IMR-90 (cell line): ENCODE results near the gene TK1. TPM values are rescaled to one million over a fixed set of nuclear protein-coding genes. Genes with fewer than 3 reads are reported as not detected.

Experiments used
- ATAC-seq: fragments of 200-7000 bp; cut with Tn5 transposase; 2 replicates; pipeline ENCODE4 v1.9.1; 2020; ENCODE audit warnings: low read depth, mild to moderate bottlenecking, moderate library complexity
- BruUV-seq: library from RNA; stranded (reverse); fragments of 400-500 nt; replicated peaks from 2 replicates; lab custom pipeline; 2021; lab: Mats Ljungman, UMichigan
- CTCF ChIA-PET: fragments of 300-600 bp; formaldehyde crosslinking; extraction: SDS; loops from one replicate; lab custom pipeline; 2021; ENCODE audit warnings: antibody characterized with exemption; lab: Yijun Ruan, JAX
- POLR2A ChIA-PET: fragments of 300-600 bp; sonication (Branson Sonifier 250); formaldehyde crosslinking; loops from one replicate; lab custom pipeline; 2022; ENCODE audit warnings: antibody characterized with exemption; ENCODE audit not compliant: unreplicated experiment; lab: Charles Lee
- DNase-seq: peaks from one replicate; pipeline ENCODE4 v3.0.0; 2013
- H2AFZ ChIP-seq: replicated peaks from 2 replicates; pipeline ENCODE3; 2013; ENCODE audit warnings: low read length, mild to moderate bottlenecking; ENCODE audit not compliant: poor library complexity
- H2AK5ac ChIP-seq: 2 replicates; pipeline ENCODE4 v1.6.1; 2013; ENCODE audit warnings: low read depth, low read length, inconsistent platforms
- H2AK9ac ChIP-seq: replicated peaks from 2 replicates; pipeline ENCODE3; 2013; ENCODE audit warnings: mild to moderate bottlenecking, low read depth, low read length, moderate library complexity; ENCODE audit not compliant: poor library complexity
- H2BK120ac ChIP-seq: 2 replicates; pipeline ENCODE4 v1.6.1; 2013; ENCODE audit warnings: low read depth, low read length, inconsistent platforms
- H2BK15ac ChIP-seq: 3 replicates; pipeline ENCODE4 v1.6.1; 2013; ENCODE audit warnings: low read depth, low read length, inconsistent platforms
- H2BK20ac ChIP-seq: 2 replicates; pipeline ENCODE4 v1.6.1; 2013; ENCODE audit warnings: low read depth, mild to moderate bottlenecking, inconsistent platforms, low read length, moderate library complexity
- H2BK5ac ChIP-seq: 2 replicates; pipeline ENCODE4 v1.6.1; 2013; ENCODE audit warnings: mild to moderate bottlenecking, low read depth, low read length, inconsistent platforms; ENCODE audit not compliant: poor library complexity, severe bottlenecking
- H3K14ac ChIP-seq: replicated peaks from 2 replicates; pipeline ENCODE4 v1.6.1; 2013; ENCODE audit warnings: low read depth, low read length, inconsistent platforms
- H3K18ac ChIP-seq: 2 replicates; pipeline ENCODE4 v1.6.1; 2013; ENCODE audit warnings: low read depth, low read length, control low read depth
- H3K23ac ChIP-seq: 2 replicates; pipeline ENCODE4 v1.6.1; 2013; ENCODE audit warnings: low read depth, low read length, inconsistent platforms
- H3K27ac ChIP-seq: 2 replicates; pipeline ENCODE4 v1.5.1; 2013; ENCODE audit warnings: mild to moderate bottlenecking, control low read depth, low read length; ENCODE audit not compliant: insufficient read depth
- H3K27me3 ChIP-seq: 2 replicates; pipeline ENCODE4 v1.6.1; 2013; ENCODE audit warnings: low read length; ENCODE audit not compliant: control insufficient read depth, insufficient read depth
- H3K36me3 ChIP-seq: 2 replicates; pipeline ENCODE4 v1.6.1; 2013; ENCODE audit warnings: low read length, mixed read lengths; ENCODE audit not compliant: control insufficient read depth, insufficient read depth
- H3K4ac ChIP-seq: 2 replicates; pipeline ENCODE4 v1.6.1; 2013; ENCODE audit warnings: low read depth, low read length, inconsistent platforms
- H3K4me1 ChIP-seq: 2 replicates; pipeline ENCODE4 v1.6.1; 2013; ENCODE audit warnings: low read length, mixed read lengths; ENCODE audit not compliant: control insufficient read depth, insufficient read depth
- H3K4me2 ChIP-seq: 2 replicates; pipeline ENCODE4 v1.6.1; 2013; ENCODE audit warnings: low read depth, mild to moderate bottlenecking, control low read depth, low read length, moderate library complexity
- H3K4me3 ChIP-seq: 2 replicates; pipeline ENCODE4 v1.5.1; 2013; ENCODE audit warnings: low read depth, mild to moderate bottlenecking, control low read depth, low read length, moderate library complexity; ENCODE audit not compliant: insufficient read depth
- H3K56ac ChIP-seq: 2 replicates; pipeline ENCODE4 v1.6.1; 2013; ENCODE audit warnings: low read length, inconsistent platforms; ENCODE audit not compliant: insufficient read depth; ENCODE audit errors: extremely low read depth
- H3K79me1 ChIP-seq, 2 experiments: 2 replicates each; pipeline ENCODE4 v1.6.1; 2013; ENCODE audit warnings: low read length in 2 of 2, inconsistent platforms in 1 of 2, low read depth in 1 of 2
- H3K9ac ChIP-seq: 2 replicates; pipeline ENCODE4 v1.6.1; 2013; ENCODE audit warnings: low read depth, low read length, control low read depth
- H3K9me1 ChIP-seq: 2 replicates; pipeline ENCODE4 v1.6.1; 2013; ENCODE audit warnings: low read length, inconsistent platforms; ENCODE audit not compliant: insufficient read depth
- H3K9me3 ChIP-seq: 2 replicates; pipeline ENCODE4 v1.6.1; 2013; ENCODE audit warnings: low read length; ENCODE audit not compliant: control insufficient read depth, insufficient read depth
- H4K20me1 ChIP-seq: 2 replicates; pipeline ENCODE4 v1.6.1; 2013; ENCODE audit warnings: low read length, inconsistent platforms; ENCODE audit not compliant: insufficient read depth
- H4K5ac ChIP-seq: 2 replicates; pipeline ENCODE4 v1.6.1; 2013; ENCODE audit warnings: mild to moderate bottlenecking, low read depth, low read length, control low read depth
- H4K8ac ChIP-seq, 2 experiments: 2 replicates each; pipeline ENCODE4 v1.6.1; 2013; ENCODE audit warnings: low read depth in 2 of 2, low read length in 2 of 2, control low read depth in 1 of 2, inconsistent platforms in 1 of 2
- H4K91ac ChIP-seq: 2 replicates; pipeline ENCODE4 v1.6.1; 2013; ENCODE audit warnings: low read depth, low read length, inconsistent platforms; ENCODE audit not compliant: insufficient read depth
- BHLHE40 ChIP-seq: fragments of 150-350 bp; IDR thresholded peaks from 2 replicates; pipeline ENCODE4 v1.6.1; 2016; ENCODE audit warnings: mild to moderate bottlenecking, low read depth, low read length
- CHD1 ChIP-seq: IDR thresholded peaks from 2 replicates; pipeline ENCODE4 v1.6.1; 2012; ENCODE audit warnings: low read depth, low read length, improper control_type of control experiment
- MAFK ChIP-seq: IDR thresholded peaks from 2 replicates; pipeline ENCODE4 v1.6.1; 2012; ENCODE audit warnings: low read depth, low read length, improper control_type of control experiment
- MAZ ChIP-seq: IDR thresholded peaks from 2 replicates; pipeline ENCODE4 v1.6.1; 2012; ENCODE audit warnings: low read depth, mild to moderate bottlenecking, low read length, improper control_type of control experiment, moderate library complexity, borderline replicate concordance
- NFE2L2 ChIP-seq: fragments of 150-350 bp; IDR thresholded peaks from 2 replicates; pipeline ENCODE4 v1.6.1; 2016; ENCODE audit warnings: low read depth, mild to moderate bottlenecking, low read length
- RAD21 ChIP-seq: IDR thresholded peaks from 2 replicates; pipeline ENCODE4 v1.6.1; 2012; ENCODE audit warnings: low read length, improper control_type of control experiment
- RCOR1 ChIP-seq: IDR thresholded peaks from 2 replicates; pipeline ENCODE4 v1.6.1; 2012; ENCODE audit warnings: mild to moderate bottlenecking, low read length, improper control_type of control experiment; ENCODE audit not compliant: insufficient replicate concordance
- SMC3 ChIP-seq: fragments of 150-350 bp; IDR thresholded peaks from 2 replicates; pipeline ENCODE4 v1.6.1; 2016; ENCODE audit warnings: low read depth, mild to moderate bottlenecking, antibody characterized with exemption, low read length, moderate library complexity
- WGBS, 2 experiments: methylation state at CpG; one replicate each; pipeline versions ENCODE4 v1.1.5 to v1.1.7; 2013; ENCODE audit warnings: missing lambda C conversion rate in 2 of 2; ENCODE audit not compliant: insufficient read length in 1 of 2; ENCODE audit errors: extremely low coverage in 2 of 2; 5-methylcytosine and 5-hydroxymethylcytosine counted together
- dilution Hi-C: fragments of 300-500 bp; cut with HindIII; formaldehyde crosslinking; loops from one replicate; pipeline ENCODE4 v1.14.3; 2018; ENCODE audit warnings: low sequenced_read_pairs; ENCODE audit not compliant: unreplicated experiment
- in situ Hi-C: fragments of 300-500 bp; cut with MboI; formaldehyde crosslinking; loops from 3 replicates; pipeline ENCODE4 v1.14.3; 2019; ENCODE audit warnings: low sequenced_read_pairs, inconsistent platforms, mixed read lengths
- intact Hi-C: fragments of 100-400 bp; cut with micrococcal nuclease; formaldehyde crosslinking; loops from 2 replicates; pipeline ENCODE4 v1.10.0; 2022
- polyA plus RNA-seq, 3 experiments: library from polyadenylated mRNA; depleted of rRNA; stranded (reverse); fragments of >200 nt; gene quantifications; 2 replicates each; pipeline ENCODE4 v1.2.3, GENCODE V29; 2012; ENCODE audit warnings: low replicate concordance in 1 of 3
- total RNA-seq: library from RNA; depleted of rRNA; stranded (reverse); fragments of >200 nt; gene quantifications from 2 replicates; pipeline ENCODE4 v1.2.3, GENCODE V29; 2012
- TF ChIP-seq, protein P1 (sequence below): fragments of 150-350 bp; IDR thresholded peaks from 2 replicates; pipeline ENCODE4 v1.6.1; 2017; ENCODE audit warnings: mild to moderate bottlenecking, antibody characterized with exemption, low read length, low read depth

Gene TK1
- total and polyA plus RNA-seq, 2 of the 4 experiments (the other 2 are of a cell fraction), result 150 to 219 TPM

DNA sequence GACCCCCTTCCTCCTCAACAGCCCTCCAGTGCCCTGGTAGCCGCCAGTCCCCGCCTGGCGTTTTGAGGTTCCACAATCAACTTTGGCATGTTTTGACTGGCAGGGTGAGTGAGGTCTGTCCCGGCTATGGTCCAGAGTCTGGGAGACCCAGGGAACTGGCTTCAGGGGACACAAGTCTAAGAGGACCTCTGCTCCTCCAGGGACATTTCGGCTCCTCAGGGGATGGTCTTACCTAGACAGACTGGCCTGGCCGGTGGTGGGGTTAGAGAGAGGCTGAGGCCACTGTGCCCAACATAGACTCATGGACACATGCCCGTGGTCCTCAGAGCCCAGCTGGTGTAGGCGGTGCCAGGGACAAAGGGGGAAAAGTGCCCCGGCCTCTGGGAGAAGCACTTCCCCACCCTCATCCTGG, 54.1 kb downstream of the TK1 start:
- dilution Hi-C loops, result no loop called here
- in situ Hi-C loops, result no loop called here
- no TSS peak for BruUV-seq
- Histone ChIP-seq H2AFZ (no peak overlapping the region), H3K79me1 (no peaks in the 10 kb centered on the region), H3K56ac (no peak overlapping the region), H4K5ac (no peak overlapping the region), H3K9me1 (no peaks in the 10 kb centered on the region), H3K4me1 (peaks cover 2% of the 10 kb centered on the region; the same call in 1 of the 2 replicates), H3K9me3 (no peaks in the 10 kb centered on the region), H3K36me3 (no peaks in the 10 kb centered on the region), H3K4ac (no peak overlapping the region), H3K4me3 (no peak overlapping the region), H3K27me3 (peaks cover 75% of the 10 kb centered on the region), H2AK9ac (no peak overlapping the region), H3K18ac (no peak overlapping the region), H4K8ac (no peak overlapping the region), H2AK5ac (no peak overlapping the region), H3K4me2 (no peak overlapping the region), H3K14ac (no peak overlapping the region), H2BK120ac (no peak overlapping the region), H3K23ac (no peak overlapping the region), H2BK5ac (no peak overlapping the region), H4K91ac (no peak overlapping the region), H3K9ac (no peak overlapping the region), H3K27ac (no peak overlapping the region), H4K20me1 (no peaks in the 10 kb centered on the region; the same call in 1 of the 2 replicates), H2BK15ac (no peak overlapping the region), H2BK20ac (no peak overlapping the region)
- CTCF ChIA-PET, result no interaction called here
- DNase-seq (no peak), ATAC-seq (no peak)
- WGBS, 2 experiments, result 83% methylated on average over 3 of the region's 9 CpGs; no CpG with 5 or more reads in 1 of the 2 experiments
- no peak for TF ChIP-seq RCOR1
- no peak for TF ChIP-seq BHLHE40
- TF ChIP-seq CHD1, result no peak
- no peak for TF ChIP-seq SMC3
- no peak for TF ChIP-seq RAD21
- no peak for TF ChIP-seq NFE2L2
- TF ChIP-seq, protein P1, sequence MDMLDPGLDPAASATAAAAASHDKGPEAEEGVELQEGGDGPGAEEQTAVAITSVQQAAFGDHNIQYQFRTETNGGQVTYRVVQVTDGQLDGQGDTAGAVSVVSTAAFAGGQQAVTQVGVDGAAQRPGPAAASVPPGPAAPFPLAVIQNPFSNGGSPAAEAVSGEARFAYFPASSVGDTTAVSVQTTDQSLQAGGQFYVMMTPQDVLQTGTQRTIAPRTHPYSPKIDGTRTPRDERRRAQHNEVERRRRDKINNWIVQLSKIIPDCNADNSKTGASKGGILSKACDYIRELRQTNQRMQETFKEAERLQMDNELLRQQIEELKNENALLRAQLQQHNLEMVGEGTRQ, result no peak
- no peak for TF ChIP-seq MAFK
- TF ChIP-seq MAZ, result no peak
- POLR2A ChIA-PET, result no interaction called here
- intact Hi-C loops, result no loop called here
